NCI-H82 treated with DMSO at 0.1 percent for 48 hours (cell line): ENCODE results near the gene RPAIN.

Experiments used
- DNase-seq: peaks from one replicate; lab custom pipeline; 2025; ENCODE audit not compliant: unreplicated experiment; lab: John Stamatoyannopoulos, UW

The RPAIN gene

GRCh38 chr17:5419959-5420653 lies at the start of gene RPAIN:
RPAIN (plus strand) TSS chr17:5420182; CDS start chr17:5420211, 29 bp downstream.
- peak; percentile 96 for DNase-seq

GRCh38 chr17:5370411-5370810 lies 49.6 kb upstream of the RPAIN start:
- no peak for DNase-seq

DNA sequence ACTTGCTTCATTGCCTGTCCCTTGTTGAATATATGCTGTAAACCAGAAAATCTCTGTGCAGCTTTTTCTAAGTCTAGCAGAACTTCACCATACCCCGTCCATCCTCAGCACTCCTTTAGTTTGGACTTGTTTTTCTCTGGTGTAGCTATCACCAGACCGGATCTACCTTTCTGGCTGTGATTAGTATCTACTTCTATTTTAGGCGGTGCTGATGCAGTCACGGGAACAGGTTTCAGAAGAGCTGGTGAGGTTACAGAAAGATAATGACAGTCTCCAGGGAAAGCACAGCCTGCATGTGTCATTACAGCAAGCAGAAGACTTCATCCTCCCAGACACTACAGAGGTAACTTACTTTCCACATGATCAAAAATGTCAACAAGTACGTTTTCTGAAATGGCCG lies 46.9 kb upstream of the RPAIN start:
- DNase-seq, result no peak

- no peak for DNase-seq
Measured at GRCh38 chr17:5378566-5379207, 41.3 kb upstream of the RPAIN start.

GRCh38 chr17:5379351-5380107 lies 40.5 kb upstream of the RPAIN start:
- no peak for DNase-seq

GRCh38 chr17:5380491-5381135 lies 39.4 kb upstream of the RPAIN start:
- DNase-seq, result peak; percentile 57

- DNase-seq, result no peak
Measured at GRCh38 chr17:5381542-5381941, 38.4 kb upstream of the RPAIN start.

DNA sequence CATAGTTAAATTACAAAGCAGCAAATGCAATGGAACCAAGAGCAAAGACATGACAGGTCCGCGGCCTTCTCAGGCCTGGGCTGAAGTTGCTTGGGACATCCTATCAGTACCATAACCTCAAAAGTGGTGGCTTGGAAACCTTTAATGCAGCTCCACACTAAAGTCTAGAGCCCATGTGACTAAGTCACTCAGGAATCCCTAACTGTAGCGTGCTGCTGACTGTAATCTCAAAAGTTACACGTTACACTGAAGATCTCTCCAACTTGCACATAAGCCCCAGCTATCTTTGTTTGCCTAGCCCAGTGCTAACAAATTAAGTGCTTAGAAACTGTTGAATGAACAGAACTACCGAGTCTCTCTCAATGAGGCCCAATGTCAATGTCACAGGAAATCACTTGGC lies 28.3 kb upstream of the RPAIN start:
- no peak for DNase-seq

GRCh38 chr17:5396612-5397011 lies 23.4 kb upstream of the RPAIN start:
- no peak for DNase-seq

- no peak for DNase-seq
Measured at GRCh38 chr17:5399767-5400166, 20.2 kb upstream of the RPAIN start.

DNA sequence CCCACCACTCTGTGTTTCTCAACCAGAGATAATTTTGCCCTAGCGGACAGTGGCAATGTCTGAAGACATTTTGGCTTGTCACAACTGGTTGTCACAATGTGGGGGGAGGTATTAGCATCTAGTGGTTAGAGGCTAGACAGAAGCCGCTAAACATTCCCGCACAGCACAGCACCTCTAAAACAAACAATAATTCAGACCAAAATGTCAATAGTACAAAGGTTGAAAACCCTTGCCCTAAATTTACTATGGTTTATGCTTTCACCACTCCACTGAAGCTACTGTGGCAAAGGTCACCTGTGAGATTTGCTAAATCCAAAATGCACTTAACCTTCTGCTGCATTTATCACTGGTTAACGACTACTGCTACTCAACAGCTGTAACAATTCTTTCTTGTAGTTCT lies 14.6 kb upstream of the RPAIN start:
- no peak for DNase-seq

- no peak for DNase-seq
Measured at GRCh38 chr17:5408186-5408585, 11.8 kb upstream of the RPAIN start.

DNA sequence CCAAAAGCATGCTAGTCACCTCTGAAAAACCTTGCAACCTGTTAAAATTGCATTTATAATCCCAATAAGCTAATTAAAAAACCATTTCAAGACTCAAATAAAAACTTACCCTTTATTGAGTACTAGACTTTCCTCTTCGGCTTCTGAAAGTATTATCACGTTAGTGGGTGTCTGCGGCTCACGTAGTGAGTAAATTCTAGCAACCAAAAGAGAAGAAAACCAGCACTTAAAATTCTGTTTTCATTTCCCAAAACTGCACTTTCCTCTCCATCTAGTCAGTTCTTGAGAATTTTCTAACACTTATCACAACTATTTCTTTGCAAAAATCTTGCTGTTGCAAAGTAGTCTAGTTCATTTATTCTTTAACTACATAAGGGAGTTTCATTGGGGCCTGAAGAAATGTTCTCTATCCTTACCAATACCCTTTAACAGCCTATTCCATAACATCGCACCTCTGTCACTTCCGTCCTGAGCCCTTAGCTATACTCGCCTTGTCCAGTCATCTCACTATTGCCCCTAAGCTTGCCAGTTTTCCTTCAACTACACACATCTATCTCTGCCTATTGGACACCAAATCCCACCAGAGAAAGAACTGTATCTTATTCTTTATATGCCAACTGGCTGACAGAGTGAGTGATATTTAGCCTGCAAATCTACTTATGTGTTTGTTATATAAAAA lies 9.2 kb upstream of the RPAIN start:
- no peak for DNase-seq

DNA sequence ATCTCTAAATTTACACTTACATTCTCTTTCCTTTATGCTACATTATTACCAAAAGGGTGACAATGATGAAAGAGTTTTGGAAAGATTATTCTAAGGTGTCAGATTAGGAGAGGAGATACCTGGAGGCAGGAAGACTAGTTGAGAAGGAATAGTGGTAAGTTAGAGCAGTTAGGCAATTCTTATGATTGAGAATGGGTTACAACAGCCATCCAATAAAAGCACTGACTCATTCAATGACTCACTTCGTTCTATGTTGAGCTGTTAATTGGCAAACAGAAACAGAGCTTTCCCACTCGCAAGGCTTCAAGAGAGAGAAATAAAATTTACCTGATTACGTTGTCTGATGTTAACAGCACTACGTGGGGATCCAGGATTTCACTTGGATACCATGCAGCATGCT lies 6.3 kb upstream of the RPAIN start:
- no peak for DNase-seq

DNA sequence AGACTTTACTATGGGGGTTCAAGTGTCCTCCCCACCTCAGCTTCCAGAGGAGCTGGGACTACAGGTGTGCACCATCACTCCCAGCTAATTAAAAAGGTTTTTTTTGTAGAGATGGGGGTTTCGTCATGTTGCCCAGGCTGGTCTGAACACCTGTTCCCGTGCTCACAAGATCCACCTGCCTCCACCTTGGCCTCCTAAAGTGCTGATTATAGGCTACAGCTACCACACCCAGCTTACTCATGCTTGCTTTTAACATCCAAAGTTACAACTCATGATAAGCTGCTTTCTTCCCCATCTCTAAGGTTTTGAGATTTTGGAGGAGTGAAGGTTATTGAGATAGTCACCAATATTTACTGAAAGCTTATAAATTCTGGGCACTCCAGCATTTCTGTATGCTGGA lies 3.1 kb upstream of the RPAIN start:
- DNase-seq, result no peak

DNA sequence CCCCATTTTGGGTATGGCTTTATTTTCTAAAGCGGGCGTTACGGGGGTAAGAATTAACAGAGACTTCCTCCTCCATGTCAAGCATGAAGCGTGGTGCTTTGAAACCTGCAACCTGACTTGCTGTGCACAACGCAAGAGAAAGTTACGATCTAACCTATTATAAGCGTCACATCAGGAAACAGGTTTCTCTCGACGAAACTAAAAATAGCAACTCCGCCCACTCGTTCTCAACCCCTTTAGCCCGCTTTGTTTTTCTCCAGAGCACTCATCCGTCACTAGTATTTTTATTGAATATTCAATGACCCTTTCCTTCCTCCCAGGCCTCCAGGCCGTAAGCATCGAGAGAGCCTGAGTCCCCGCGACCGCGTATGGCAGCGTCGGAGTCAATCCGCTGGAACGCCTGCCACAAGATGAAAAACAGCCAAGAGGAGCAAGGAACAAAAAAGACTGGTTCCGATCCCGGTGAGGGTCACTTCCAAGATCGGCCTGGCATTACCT lies 1.1 kb upstream of the RPAIN start:
- DNase-seq, result no peak

DNA sequence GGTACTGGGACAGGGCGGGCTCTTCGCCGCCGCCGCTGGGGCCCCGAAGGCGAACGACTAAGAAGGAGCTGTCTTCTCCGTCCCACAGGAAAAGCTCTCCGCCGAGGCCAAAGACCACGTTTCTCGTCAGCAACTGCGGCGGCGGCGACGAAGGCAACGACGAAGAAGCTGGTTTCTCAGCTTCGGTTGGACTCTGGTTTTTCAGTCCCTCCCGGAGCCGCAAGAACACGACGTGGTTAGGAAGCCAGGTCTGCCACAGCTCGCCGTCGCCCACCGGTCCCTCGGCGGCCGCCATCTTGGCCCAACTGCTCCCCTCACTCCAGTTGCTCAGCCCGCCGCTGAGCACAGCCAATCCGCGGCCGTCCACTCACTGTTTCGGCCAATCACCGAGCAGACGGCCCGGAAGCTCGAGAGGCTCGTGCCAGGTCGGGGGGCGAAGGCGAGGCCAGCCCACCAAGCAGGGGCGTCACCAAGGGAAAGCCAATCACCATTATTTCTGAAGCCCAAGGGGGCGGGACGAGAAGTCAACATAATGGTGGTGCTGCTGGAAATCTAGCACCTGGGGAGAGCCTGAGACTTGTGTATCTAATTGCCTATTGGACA lies 525 bp upstream of the RPAIN start, which contains the start of gene NUP88:
Gene NUP88, minus strand, starts transcription at position 307 of the 603 bp plus-strand sequence. Its CDS starts 12 bp downstream, at position 295.
- DNase-seq, result peak; percentile 99

DNA sequence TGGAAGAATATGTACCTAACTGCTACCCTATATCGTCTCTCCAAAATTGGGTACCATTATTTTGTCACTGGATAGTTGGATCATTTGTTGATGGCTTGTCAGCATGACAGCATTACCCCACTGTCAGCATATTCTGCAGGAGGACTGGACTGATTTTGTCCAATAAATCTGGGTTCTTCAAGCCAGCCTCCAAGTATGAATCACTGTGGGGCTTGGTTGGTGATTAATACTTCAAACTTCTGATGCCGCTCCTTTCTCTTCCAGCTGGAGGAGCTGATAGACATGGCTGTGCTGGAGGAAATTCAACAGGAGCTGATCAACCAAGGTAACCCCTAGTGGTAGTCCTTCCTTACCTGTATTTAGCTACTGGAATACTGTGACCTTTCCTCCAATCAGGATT lies 2.5 kb downstream of the RPAIN start:
- DNase-seq, result no peak

DNA sequence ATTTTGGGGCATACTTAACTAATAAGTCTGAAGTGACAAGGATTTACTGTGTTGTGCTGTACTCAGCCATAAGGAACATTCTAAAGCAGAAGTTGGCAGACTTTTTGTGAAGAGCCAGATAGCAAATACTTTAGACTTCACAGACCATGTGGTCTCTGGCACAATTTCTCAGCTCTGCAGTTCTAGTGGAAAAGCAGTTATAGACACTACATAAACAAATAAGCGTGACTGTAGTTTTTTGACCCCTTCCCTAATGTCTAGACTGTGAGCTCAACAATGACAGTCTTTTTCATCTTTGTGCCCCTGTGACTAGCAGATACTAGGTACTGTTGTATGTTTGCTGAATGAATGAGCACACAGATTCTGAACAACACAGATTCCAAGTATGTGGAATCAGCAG lies 4.9 kb downstream of the RPAIN start:
- DNase-seq, result no peak

DNA sequence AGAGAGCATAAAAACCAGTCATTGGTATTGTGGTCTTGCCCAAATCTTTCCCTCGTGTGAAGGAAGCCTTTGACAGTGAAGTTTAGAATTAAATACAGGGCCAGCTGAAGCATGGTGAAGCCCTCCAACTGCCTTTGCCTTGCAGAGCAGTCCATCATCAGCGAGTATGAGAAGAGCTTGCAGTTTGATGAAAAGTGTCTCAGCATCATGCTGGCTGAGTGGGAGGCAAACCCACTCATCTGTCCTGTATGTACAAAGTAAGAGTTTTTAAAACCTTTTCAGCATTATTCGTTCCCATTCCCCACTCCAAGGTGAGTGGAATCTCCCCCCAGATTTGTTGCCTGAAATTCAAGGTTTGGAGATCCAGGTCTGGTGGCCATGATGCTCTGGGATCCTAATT lies 5.8 kb downstream of the RPAIN start:
- DNase-seq, result no peak
